HG03457 (cell line): ENCODE results near the gene CHRNA4.

Experiments used
- ATAC-seq: cut with Tn5 transposase; IDR thresholded peaks from one replicate; pipeline ENCODE4 v1.9.1; 2021; ENCODE audit warnings: moderate number of reproducible peaks; ENCODE audit not compliant: unreplicated experiment

Gene CHRNA4

GRCh38 chr20:63360850-63361518 lies at the start of gene CHRNA4:
Gene CHRNA4 (minus strand): TSS chr20:63361349. CDS start chr20:63361165, 184 bp downstream.
- no peak for ATAC-seq

GRCh38 chr20:63409834-63410435 lies 48.8 kb upstream of the CHRNA4 start:
- no peak for ATAC-seq

DNA sequence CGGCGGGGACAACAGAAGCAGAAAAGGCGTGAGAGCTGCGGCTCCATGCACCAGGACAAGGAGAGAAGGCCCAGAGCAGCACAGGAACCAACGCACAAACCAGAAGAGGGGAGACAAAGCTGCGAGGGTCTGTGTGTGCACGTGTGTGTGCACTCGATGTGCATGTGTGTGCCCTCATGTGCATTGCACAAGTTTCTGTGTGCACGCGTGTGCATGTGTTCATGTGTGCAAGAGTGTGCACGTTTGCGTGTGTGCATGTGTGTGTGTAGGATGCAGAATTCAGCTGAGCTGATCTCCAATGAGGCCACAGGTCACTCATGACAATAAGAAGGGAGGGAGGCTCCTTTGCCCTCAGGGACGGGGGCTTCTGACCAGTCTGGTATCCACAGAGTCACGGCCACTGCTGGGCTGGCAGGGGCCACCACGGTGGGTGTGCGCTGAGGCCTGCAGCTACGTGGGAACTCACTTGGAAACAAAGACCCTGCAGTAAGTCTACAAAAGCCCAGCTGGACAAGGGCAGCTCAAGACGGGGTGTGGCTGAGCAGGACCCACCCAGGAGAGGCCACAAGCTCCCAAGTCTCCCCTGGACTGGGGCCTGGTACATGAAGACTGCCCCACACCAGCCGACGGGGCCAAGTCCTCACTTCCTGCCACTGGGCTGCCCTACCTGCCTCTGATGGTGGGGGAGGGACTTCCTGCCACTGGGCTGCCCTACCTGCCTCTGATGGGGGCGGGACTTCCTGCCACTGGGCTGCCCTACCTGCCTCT lies 48.1 kb upstream of the CHRNA4 start:
- ATAC-seq, result no peak

- ATAC-seq, result no peak
Observed at GRCh38 chr20:63408684-63409046, 47.5 kb upstream of the CHRNA4 start.

DNA sequence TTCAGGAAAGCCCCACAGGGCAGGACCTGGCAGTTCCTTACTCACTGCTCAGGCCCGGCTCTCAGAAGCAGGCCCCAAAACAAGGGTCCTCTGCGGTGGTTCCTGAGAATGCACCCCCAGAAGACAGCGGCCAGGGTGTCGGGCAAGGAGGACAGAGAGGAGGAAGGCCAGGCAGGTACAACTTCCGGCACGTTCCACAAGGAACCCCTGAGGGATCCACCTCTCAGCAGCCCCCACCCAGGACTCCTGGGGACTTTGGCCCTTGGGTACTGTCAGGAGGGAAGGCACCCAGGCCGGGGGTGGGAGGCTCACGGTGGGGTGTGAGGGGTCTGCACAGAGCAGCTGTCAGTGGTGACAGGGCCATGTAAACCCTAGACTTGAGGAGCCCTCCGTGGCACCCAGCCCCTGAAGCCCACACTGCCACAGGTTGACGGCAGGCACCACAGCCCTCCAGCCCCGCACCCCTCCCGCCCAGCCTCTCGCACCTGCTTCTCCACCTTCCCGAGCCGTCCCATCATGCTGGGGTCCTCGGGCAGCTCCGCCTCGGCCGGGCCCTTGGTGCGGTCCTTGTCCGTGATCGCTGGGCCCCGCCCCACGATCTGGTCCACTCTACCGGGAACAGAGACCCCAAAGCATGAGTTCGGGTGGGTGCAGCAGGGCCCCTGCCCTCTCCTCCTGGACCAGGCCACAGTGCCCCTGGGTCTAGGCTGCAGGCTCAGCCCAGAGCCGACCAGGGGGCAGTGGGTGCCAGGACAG lies 47.0 kb upstream of the CHRNA4 start:
- ATAC-seq, result no peak

DNA sequence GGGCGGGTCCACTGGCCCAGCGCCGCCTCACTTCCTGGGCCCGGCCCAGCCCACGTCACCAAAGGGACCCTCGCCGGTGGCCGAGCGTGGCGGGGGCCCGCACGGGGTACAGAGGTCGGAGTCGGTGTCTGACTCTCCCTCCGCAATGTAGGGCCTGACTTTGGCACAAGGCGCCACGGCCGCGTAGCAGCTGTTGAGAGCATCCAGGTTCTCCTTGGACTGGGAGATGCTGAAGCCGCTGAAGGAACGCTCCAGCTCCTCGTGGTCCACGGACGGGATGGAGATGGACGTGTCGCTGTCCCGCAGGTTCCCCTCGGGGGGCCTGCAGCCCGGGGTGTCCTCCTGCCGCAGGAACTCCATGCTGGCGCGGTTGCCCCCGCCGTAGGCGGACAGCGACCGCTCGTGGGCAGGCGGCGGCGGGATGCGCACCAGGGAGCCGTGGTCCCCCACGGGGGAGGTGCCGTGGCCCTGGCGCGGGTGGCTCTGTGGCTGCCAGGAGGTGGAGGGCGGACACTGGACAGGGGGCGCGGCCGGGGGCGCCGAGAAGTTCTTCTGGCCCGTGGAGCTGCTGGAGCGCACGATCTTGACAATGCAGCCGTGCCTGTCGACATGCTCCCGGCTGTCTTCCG lies 45.6 kb upstream of the CHRNA4 start:
- ATAC-seq, result no peak

GRCh38 chr20:63406011-63406410 lies 44.9 kb upstream of the CHRNA4 start:
- ATAC-seq, result no peak

GRCh38 chr20:63405102-63405730 lies 44.1 kb upstream of the CHRNA4 start:
- no peak for ATAC-seq

GRCh38 chr20:63404129-63405085 lies 43.3 kb upstream of the CHRNA4 start:
- no peak for ATAC-seq

- no peak for ATAC-seq
Observed at GRCh38 chr20:63403403-63404105, 42.4 kb upstream of the CHRNA4 start.

DNA sequence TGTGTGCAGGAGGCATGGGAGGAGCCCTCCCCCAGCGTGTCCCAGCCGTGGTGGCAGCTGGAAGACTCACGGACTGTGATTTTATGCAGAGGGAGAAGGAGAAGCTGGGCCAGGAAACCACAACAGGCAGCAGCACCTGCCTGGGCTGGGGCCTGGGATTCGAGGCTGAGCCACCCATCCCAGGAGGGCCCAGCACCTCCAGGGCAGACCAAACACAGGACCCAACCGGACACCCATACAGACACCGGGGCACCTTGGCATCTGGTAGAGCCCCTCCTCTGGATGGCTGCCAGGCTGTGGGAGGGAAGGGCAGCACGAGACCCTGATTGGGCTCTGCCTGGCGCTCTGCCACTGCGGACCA lies 41.7 kb upstream of the CHRNA4 start:
- no peak for ATAC-seq

GRCh38 chr20:63402181-63402859 lies 41.2 kb upstream of the CHRNA4 start:
- ATAC-seq, result no peak

DNA sequence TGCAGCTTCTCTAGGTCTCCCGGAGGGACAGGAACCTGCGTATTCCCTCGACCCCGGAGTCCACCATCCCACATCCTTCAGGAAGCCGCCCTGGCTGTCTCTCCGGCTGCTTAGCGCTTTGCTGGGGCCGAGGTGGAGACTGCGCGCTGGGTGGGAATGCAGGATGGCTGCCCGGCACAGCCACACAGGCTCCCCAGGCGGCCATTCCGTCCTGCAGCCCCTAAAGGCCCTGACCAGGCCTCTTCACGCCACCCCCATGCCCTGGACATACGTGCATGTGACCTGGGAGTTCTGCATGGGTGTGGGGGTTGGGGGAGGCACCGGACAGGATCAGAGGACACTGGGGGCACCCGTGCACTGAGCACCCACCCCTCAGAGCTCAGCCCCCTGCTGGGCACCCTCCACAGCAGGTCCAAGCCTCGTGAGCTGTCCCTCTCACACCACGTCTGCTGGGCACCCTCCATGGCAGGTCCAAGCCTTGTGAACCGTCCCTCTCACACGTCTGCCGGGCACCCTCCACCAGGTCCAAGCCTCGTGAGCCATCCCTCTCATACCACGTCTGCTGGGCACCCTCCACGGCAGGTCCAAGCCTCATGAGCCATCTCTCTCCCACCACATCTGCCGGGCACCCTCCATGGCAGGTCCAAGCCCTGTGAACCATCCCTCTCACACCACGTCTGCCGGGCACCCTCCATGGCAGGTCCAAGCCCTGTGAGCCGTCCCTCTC lies 40.4 kb upstream of the CHRNA4 start:
- ATAC-seq, result no peak

- no peak for ATAC-seq
Observed at GRCh38 chr20:63400486-63401210, 39.5 kb upstream of the CHRNA4 start.

- ATAC-seq, result no peak
Observed at GRCh38 chr20:63399596-63400375, 38.6 kb upstream of the CHRNA4 start.
